Endothelial cell of umbilical vein (primary cell): ENCODE data around the gene PLA2G2A.

Experiments used
- EZH2 ChIP-seq: IDR thresholded peaks from 2 replicates; pipeline ENCODE4 v1.6.1; 2012; ENCODE audit warnings: borderline replicate concordance, low read depth, mild to moderate bottlenecking, moderate library complexity, low read length, inconsistent platforms; ENCODE audit not compliant: severe bottlenecking
- FOS ChIP-seq: IDR thresholded peaks from 2 replicates; pipeline ENCODE4 v1.6.1; 2011; ENCODE audit warnings: mild to moderate bottlenecking, low read length, moderate library complexity, borderline replicate concordance; ENCODE audit not compliant: insufficient read depth
- JUN ChIP-seq: IDR thresholded peaks from 2 replicates; pipeline ENCODE4 v1.6.1; 2011; ENCODE audit warnings: borderline replicate concordance, low read depth; ENCODE audit not compliant: insufficient read length, insufficient read depth
- MYC ChIP-seq: IDR thresholded peaks from one replicate; pipeline ENCODE4 v1.6.1; 2011; ENCODE audit warnings: mild to moderate bottlenecking, low read depth, low read length
- POLR2A ChIP-seq: IDR thresholded peaks from 2 replicates; pipeline ENCODE4 v1.6.1; 2012; ENCODE audit warnings: low read depth, mild to moderate bottlenecking, control low read depth, low read length
- POLR2AphosphoS5 ChIP-seq: IDR thresholded peaks from 2 replicates; pipeline ENCODE4 v1.6.1; 2012; ENCODE audit warnings: low read depth, mild to moderate bottlenecking, control low read depth, low read length, moderate library complexity; ENCODE audit not compliant: insufficient read depth
- TF ChIP-seq, protein P1 (sequence below), 2 donors: IDR thresholded peaks; 1 replicate in 1 of 2; 2 replicates in 1 of 2; pipeline ENCODE4 v1.5.1; 2011; ENCODE audit warnings: low read length in 2 of 2, mild to moderate bottlenecking in 2 of 2, moderate library complexity in 2 of 2, control low read depth in 1 of 2, inconsistent platforms in 1 of 2, low read depth in 1 of 2; ENCODE audit not compliant: insufficient read depth in 1 of 2; ENCODE audit errors: extremely low read depth in 1 of 2
- TF ChIP-seq, protein P2 (sequence below): IDR thresholded peaks from 2 replicates; pipeline ENCODE4 v1.6.1; 2011; ENCODE audit not compliant: insufficient read depth, insufficient read length

DNA sequence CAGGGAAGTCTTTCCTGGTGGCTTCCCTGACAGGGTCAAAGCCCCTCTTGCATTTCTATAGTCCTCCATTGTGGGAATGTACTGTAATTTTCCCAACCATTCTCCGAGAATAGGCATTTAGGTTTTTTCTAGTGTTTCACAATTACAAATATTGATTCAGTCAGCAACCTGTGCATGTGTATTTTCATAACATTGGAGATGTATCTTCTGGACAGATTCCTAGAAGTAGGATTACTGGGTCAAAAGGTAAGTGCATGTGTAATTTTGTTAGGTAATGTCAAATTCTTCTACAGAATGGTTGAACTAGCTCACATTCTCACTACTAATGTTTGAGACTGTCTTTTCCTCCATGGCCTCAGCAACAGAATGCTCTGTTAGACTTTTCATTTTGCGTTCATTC is 8.3 kb upstream of the PLA2G2A start:
- TF ChIP-seq EZH2, result no peak
- TF ChIP-seq, protein P1, sequence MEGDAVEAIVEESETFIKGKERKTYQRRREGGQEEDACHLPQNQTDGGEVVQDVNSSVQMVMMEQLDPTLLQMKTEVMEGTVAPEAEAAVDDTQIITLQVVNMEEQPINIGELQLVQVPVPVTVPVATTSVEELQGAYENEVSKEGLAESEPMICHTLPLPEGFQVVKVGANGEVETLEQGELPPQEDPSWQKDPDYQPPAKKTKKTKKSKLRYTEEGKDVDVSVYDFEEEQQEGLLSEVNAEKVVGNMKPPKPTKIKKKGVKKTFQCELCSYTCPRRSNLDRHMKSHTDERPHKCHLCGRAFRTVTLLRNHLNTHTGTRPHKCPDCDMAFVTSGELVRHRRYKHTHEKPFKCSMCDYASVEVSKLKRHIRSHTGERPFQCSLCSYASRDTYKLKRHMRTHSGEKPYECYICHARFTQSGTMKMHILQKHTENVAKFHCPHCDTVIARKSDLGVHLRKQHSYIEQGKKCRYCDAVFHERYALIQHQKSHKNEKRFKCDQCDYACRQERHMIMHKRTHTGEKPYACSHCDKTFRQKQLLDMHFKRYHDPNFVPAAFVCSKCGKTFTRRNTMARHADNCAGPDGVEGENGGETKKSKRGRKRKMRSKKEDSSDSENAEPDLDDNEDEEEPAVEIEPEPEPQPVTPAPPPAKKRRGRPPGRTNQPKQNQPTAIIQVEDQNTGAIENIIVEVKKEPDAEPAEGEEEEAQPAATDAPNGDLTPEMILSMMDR (IDR thresholded peaks at IDR 0.05; ENCODE audit: extremely low read depth in 1 of 2, insufficient read depth in 1 of 2, low read depth in 1 of 2, low read length in 2 of 2), result no peak
- TF ChIP-seq MYC, result no peak
- no peak for TF ChIP-seq FOS
- TF ChIP-seq, protein P2, sequence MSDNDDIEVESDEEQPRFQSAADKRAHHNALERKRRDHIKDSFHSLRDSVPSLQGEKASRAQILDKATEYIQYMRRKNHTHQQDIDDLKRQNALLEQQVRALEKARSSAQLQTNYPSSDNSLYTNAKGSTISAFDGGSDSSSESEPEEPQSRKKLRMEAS, result no peak
- TF ChIP-seq POLR2A, result no peak
- TF ChIP-seq POLR2AphosphoS5, result no peak
- TF ChIP-seq JUN, result no peak
